Ecto neural progenitor cell (in vitro differentiated cells): Measurements from ENCODE around the gene ABR.
A peak's percentile ranks its signal among the peaks of the same experiment; 100 is the strongest.
"Not testable (repeated sequence)": the region's sequence is repeated elsewhere in the genome, so short reads cannot be mapped to it uniquely, and the experiment has no call there.

ENCODE experiments used
- DNase-seq: peaks from one replicate; pipeline ENCODE4 v3.0.0-alpha.2; 2018; ENCODE audit warnings: low spot score

The ABR gene

DNA sequence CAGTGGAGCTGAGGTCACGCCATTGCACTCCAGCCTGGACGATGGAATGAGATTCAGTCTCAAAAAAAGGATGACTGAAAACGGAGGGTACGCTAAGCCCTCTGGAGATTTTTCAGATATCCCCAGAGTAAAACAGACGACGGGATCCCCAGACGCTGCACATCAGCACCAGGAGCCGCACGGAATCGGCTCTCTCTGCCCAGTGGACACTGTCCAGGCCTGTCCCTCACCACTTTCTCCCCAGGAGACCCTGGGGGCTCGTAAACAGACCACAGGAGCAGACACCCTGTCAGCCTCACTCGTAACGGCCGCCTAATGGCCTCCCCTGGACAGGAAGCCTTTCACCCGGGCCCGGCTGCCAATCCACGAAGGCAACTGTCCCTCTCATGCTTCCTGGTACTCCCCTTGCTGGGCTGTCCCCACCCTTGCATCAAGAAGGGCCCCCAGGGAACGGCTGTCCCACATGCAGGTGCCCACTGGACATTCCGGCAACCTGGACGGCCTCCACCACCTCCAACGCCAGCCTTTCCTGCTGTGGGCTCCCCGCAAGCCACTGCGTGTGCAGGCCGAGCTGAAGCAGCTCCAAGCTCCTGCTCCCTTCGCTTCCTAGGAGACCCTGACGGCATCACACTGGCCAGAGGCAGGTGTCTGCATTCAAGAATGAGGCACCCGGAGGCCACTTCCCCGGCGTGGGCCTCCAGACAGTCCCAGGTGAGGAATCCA lies 108.5 kb downstream of the ABR start:
- DNase-seq = no peak

DNA sequence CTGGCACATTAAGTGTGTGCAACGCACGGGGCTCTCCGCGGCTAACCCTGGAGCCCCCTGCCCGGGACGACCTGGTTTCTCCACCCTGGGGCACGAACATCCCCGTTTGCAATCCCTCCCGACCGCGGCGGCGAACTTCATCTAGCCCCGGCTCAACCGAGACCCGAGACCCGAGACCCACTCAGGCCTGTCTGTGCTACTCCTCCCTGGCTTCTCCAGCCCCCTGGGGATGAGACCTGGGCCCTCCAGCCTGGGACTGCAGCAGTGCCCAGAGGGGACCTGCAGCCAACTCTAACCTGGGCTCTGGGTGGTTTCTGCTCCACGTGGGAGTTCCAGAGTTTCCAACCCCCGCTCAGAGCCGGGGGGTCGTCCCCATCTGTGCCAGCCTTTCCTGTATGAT lies 109.4 kb downstream of the ABR start:
- DNase-seq = no peak

DNA sequence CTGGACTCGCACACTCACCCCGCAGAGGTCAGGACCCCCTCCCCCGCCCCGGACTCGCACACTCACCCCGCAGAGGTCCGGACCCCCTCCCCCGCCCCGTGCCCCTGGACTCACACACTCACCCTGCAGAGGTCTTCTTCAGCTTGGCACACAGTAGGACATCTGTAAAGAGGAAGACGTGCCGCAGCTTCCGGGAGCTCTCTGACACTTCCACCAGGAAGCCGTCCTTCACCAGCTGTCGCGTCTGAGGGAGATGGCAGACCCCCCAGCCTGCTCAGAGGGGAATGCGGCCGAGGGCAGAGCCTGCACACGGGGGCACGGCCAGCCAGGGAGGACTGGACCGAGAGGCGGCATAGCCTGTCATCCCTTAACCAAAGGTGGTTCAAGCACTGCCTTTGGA lies 109.9 kb downstream of the ABR start:
- no peak for DNase-seq

DNA sequence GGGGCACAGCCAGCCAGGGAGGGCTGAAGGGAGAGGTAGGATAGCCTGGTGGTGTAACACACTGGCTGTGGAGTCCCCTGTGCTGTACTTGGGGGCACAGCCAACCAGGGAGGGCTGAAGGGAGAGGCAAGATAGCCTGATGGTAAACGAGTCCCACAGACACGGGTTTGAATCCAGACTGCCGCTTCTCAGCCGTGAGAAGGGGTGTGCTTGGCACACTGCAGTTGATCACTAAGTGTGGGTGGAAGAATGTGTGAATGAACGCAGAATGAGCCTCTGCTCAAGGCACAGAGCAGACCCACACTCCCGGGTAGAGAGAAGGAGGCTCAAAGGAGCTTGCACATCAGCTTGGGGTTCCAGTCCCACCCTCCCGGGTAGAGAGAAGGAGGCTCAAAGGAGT lies 111.4 kb downstream of the ABR start:
- DNase-seq = no peak

DNA sequence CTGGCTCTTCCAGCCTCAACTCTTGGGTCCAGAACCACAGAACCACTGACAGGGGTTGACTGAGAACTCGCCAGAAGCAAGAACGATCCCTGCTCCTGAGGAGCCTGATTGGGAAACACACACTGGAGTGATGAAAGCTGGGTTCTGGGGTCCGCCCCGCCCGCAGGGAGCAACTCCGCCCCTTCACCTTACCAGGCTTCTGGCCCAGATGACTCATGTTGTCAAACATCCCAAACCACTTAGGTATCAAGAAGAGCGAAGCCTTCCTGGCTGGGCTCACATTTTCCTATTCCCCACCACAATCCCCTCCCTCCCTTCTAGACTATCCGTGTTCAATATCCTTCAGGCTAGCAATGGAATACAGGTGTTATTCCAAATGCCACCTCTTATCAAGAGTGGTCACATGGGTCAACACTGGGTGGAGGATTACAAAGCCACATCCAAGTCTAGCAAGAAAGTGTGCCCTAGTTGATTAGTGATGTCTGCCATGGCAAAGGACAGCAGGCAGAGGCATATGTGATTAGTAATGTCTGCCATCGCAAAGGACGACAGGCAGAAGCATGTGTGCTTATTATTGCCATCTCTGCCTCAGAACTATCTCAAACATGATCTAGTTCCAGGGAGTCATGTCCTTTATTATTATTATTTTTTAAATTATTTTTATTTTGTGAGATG lies 112.4 kb downstream of the ABR start:
- no peak for DNase-seq

DNA sequence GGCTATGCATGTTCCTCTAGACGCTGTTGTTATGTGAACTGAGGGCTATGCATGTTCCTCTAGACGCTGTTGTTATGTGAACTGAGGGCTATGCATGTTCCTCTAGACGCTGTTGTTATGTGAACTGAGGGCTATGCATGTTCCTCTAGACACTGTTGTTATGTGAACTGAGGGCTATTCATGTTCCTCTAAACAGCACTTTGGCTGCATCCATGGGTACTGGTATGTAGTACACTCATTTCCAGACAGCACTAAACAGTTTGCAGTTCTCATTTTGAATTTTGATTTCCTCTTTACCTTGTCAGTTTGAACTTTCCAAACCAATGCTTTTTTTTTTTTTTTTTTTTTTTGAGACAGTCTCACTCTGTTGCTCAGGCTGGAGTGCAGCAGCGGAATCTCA lies 114.4 kb downstream of the ABR start:
- DNase-seq = not testable (repeated sequence)

DNA sequence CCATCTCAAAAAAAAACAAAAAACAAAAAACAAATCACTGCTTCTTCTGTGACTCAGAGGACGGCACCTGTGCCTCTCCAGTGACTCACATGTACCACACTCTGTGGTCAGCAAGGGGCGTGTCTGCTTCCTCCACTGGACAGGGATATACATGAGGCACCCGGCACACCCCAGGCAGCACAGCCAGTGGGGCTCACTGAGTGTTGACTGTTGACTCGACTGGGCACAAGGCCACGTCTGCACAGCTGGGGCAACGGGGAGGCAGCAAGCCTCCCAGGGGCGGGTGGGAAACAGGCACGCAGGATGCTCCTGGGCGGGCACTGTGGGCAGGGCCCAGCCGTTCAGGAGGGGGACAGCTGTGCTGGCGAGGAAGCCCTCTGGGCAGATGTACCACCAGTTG lies 118.8 kb downstream of the ABR start:
- no peak for DNase-seq

DNA sequence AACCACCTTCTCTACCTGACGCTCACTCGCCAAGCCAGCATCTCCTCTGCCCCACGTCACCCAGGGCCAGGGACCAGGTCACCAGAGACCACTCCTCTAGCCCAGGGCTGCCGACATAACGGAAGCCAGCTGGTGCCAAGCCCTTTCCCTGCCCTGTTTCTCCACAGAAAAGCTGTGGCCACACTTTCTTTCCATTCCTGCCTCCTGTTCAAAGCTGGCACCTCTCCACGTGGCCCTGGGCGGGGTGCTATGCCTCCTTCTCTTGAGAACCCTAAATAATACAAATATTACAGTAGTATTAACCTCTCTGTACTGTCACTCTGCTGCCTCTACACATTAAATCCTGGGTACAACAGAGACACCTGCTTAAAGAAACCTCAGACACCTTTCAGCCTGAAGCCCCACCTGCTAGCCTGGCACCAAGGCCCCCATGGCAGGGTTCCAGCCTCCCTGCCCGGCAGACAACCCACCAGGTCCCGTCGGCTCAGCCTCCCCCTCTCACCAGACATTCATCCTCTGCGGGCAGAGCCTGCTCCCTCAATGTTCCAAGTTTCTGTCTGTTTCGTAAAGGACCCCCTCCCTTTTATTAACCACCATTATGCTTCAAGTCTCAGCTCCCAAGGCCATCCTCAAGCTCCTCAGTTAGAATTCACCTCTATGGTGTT lies 120.5 kb downstream of the ABR start:
- no peak for DNase-seq

DNA sequence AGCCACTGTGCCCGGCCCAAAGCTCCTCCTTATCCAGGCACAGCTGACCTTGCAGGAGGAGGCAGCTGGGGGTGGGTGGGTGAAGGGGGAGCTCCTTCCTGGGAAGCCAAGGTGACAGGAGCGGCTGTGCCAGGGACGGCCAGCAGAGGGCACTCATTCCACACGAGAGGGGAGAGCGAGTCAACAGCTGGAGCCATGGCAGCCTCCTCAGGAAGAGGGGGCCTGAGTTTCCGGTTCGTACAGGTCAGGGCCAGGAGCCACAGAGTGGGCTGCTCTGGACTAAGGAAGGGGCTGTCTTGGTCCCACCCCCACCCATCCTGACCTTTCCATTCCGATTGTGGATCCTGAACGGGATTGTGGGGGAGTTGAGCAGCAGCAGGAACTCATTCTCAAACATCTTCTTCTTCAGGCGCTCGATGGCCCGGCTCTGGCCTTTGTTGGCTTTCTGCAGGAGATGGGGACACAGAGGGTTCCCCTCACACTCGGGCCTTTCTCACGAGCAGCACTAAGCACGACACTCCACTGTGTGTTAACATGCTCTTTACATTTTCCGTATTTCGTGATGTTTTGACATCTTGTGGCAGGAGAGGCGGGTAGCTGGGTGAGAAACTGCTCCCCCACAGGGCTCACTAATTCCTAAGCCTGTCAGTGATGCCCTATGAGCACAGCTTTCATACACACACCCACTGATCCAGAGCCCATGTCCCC lies 121.2 kb downstream of the ABR start:
- no peak for DNase-seq

DNA sequence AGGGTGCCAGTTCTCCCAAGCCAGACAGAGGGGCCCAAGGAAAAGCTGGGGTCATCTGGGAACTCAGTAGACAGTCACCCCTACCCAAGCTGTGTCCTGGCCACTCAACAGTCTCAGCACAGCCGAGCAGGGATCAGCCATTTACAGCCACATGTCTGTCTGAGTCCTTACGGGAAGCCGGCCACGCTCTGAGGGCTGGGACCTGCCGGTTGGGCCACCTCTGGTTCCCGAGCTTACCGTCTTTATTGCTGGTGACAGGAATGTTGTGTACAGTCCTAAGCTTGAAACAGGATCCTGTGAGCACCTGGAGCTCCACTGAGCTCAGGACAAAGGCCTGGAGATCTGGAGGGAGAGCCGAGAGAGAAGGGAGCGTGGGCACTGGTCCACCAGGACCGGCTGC lies 123.0 kb downstream of the ABR start:
- DNase-seq = no peak

DNA sequence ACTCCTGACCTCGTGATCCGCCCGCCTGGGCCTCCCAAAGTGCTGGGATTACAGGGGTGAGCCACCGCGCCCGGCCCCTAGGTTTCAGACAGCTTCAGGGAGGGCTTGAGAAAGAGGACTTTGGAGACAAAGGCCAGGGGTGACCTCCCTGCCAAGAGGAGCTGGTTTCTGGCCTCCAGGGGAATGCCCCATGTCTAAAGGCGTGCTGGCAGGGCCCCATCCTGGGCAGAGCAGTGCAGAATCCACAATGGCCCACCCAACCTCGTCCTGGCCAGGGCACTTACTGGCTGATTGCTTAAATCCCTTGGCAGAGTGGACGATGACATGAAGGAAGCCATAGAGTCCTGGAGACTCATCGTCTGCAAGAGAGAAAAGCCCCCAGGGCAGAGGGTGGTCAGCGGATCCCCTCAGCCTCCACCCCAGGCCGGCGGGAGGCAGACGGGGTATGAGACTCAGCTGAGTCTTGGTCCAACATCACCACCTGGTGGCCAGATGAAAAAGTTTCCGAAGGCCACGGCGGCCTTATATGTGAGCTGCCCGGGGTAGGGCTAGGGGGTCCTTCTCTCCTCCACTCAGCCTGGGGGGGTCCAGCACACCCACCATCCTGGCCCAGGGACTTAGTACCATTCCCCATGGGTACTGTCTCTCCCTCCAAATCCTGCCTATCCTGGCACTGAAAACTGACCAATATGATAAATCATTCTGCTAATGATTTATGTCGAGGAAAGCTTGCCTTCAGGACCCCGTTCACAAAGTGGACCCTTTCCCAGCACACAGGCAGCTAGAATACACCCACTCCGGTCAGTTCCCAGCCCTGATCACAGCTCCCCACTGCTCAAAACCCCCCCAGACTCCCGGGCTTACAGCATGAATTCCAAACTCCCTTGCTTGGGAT lies 123.8 kb downstream of the ABR start:
- DNase-seq = peak; percentile 87

DNA sequence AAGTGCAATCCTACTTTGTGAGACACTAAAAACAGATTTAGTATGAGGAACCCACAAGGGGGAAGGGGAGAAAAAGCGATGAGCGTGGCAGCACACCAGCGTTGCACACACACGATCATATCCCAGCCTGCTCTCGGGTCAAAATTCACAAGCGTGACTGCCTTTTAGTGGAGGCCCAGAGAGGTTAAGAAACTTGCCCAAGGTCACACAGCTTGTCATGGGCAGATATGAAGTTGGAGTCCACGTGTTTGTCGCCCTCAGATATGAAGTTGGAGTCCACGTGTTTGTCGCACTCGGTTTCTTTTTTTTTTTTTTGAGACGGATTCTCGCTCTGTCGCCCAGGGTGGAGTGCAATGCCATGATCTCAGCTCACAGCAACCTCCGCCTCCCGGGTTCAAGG lies 124.5 kb downstream of the ABR start:
- no peak for DNase-seq

DNA sequence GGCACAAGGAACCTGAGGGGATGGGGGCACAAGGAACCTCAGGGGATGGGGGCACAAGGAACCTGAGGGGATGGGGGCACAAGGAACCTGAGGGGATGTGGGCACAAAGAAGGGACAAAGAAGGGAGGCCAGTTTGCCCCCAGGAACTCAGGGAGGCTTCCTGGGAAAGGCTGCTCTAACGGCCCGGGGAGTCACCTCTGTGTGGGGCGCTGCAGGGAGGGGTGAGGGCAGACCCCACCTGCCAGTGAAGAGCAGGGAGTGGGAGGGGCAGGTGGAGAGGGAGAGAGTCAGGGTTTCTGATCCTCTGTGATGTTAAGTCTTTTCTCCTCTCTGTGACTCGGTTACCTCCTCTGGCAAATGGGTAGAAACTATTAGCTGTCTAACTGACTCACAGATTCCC lies 125.1 kb downstream of the ABR start:
- no peak for DNase-seq

DNA sequence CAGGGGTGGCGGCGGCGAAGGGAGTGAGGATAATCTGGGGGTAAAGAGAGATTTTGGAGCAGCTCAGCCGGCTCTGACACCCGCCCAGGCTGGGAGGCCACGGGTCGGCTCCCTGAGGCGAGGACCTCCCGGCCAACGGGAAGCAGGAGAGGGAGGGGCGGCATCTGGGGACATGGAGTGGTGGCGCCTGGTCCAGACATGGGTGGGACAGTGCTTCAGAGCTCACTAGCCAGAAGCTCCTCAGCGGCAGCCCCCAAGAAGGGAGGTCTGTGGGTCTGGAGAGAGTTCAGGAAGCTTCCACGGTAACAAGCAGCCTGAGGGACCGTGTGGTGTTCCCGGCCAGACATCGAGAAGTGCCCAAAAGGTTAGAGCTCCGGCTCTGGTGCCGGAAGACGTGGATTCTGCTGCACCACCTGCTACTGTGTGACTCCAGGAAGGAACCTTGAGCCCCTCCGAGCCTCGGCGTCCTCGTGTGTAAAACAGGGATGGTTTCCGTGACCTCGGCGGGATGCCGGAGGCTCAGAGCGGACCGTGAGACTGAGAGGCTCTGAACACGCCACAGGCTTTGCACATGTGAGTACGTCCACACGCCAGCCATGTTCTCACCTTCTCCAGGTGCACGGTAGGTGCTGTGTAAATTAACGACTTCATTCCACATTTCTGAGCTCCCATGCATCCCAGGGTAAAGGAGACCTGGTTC lies 126.0 kb downstream of the ABR start:
- no peak for DNase-seq

DNA sequence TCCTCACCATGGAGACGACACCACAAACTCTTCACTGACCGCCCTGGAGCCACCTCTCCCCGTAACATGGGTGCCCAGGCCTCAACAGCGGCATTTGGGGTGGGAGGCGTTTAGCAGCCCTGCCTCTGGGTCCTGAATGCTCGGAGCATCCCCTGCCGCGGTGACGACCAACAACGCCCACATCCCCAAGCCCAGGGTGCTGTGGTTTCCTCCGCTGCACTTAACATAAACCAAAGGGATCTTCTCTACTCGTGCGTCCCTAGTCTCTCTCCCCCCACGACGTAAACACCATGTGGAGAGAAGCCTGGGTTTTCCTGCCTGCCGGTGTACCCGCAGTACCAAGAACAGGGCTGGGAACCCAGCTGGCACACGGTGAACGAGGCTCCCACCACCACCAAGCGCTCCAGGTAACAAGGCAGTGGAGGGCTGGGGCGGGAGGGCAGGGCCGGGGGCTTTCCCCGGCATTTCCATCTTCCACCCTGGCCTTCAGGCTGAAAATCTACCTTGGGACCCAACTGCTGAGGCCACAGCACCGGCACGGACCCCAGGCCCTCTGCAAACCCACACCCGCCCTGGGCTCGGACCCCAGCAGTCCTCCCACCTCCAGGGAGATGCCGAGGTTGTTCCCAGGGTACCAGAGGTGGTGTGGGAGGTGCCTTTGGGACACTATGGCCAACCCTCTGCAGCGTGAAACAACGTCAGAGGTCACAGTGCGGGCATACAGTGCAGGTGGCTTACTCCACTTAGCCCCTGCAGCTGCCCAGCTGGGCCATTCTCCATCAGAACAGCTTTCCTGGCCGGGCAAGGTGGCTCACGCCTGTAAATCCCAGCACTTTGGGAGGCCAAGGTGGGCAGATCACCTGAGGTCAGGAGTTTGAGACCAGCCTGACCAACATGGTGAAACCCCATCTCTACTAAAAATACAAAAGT lies 128.5 kb downstream of the ABR start:
- no peak for DNase-seq

DNA sequence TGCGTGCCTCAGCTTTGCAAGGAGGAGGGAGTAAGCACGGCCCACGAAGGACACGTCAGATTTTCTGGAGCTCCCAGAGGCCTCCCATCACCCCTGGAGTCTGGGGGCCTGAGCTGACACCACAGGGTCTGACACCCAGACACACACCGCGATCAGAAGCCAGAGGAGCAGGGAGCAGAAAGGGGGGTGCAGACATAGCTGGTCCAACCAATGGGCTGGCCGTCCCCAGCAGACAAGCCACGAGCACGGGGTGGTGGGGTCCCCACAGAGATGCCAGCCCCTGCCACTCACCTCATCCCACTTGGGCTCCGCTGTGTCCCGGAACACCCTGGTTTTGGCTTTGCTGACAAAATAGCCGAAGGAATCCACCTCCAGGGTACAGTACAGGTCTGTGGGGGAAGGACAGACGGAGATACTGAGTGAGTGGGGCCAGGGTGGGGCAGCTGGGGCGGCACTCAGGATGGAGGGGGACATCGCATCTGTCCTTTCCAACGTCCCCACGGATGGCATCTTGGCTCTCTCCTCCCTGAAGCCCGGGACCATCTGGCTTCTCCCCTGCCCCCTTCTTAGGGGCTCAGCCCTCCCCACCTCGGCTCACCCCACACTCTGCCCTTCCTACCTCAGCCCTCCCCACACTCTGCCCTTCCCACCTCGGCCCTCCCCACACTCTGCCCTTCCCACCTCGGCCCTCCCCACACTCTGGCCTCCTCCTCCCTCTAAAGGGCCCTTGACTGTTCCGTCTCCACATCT lies 129.4 kb downstream of the ABR start:
- no peak for DNase-seq

DNA sequence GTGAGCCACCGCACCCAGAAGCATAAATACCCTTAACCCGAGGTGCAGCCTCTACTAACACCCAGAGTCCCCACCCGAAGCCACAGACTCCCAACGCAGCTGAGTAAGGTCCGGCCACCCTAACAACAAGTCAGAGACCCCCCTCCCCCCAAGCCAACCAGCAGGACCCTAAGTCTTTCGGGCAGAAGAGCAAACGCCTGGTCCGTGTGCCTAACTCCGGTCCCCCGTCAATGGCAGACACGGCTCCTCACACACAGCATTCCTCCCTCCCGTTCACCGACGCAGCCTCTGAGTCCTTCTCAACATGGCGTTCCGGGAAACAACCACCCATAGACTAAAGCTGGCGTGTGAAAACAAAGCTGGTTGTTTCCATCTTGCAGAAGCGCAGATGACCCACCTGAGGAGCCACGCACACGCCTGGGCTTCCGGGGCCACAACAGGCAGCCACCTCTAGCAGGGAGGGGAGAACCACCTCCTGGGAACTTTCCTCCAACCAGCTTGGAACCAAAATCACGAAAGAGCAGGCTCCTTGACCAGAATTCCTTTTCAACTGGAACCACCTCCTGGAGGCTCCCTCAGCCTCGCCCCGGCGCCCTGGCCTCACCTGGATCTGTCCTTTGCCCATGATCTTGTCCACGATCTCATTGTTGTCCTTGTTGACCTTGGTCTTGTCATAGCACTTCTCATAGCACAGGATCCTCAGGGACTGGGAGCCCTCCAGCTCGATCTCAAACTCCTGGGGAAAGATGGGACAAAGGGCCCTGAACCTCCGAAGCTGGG lies 130.1 kb downstream of the ABR start:
- DNase-seq = no peak

DNA sequence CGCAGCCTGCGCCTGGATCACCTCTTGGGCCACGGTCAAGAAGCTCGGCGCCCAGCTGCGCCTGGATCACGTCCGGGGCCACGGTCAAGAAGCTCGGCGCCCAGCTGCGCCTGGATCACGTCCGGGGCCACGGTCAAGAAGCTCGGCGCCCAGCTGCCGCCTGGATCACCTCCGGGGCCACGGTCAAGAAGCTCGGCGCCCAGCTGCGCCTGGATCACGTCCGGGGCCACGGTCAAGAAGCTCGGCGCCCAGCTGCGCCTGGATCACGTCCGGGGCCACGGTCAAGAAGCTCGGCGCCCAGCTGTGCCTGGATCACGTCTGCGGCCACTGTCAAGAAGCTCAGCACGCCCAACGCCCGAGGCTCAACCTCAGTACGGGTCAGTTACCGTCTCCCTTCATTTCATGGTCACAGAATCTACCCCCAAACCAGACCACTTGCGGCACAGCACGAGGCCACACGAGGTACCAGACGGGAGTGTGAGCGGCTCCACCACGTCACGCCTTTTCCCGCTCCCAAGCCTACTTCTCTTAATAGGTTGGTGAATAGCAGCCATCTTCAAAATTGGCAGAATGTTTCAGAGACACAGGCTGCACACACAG lies 131.2 kb downstream of the ABR start:
- not testable (repeated sequence) for DNase-seq
